ENCODE data around the gene HSD17B2.
"Not testable (repeated sequence)": the region's sequence is repeated elsewhere in the genome, so short reads cannot be mapped to it uniquely, and the experiment has no call there.

The HSD17B2 gene

DNA sequence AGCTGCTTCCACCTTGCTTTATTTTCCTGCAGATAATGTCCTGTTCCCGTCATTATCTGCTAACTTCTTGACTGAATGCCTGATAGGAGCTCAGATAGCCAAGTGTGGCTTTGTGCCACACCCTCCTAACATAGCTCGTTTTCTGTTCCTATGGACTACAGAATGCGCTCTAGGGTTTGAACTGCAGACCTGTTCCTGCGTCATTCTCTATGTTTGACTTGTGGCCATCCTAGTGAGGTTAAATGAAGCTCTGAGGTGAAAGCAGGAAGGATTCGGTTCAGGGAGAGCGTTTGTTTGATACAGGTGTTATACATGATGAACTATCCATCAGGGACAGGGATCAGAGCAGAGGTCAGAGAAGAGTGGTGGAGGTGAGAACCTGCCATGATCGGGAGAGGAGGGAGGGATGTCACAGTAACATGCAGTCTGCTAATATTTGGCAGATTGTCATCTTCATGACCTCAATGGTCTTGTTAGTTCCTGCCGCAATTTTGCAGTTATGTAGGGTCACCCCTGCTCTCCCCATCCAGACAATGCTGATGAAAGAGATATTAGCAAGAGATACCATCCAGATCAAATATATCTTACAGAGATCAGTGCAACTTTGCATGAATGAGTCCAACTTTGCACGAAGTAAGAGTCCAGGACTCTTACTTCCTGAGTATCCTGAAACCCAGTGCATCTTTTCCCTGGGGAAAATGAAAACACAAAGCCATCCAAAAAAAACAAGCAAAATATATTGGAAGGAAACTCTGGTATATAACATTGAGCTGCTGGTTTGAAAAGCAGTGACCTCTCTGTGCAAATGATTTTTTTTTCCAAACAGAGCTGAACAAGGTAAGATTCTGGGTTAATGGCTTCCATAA is 102.1 kb downstream of the HSD17B2 start:
- DNase-seq, result no peak

- no peak for DNase-seq
Measured at GRCh38 chr16:82137822-82138167, 102.7 kb downstream of the HSD17B2 start.

GRCh38 chr16:82138478-82139285 is 103.6 kb downstream of the HSD17B2 start:
- DNase-seq, result no peak

- DNase-seq, result not testable (repeated sequence)
Measured at GRCh38 chr16:82139286-82139571, 104.2 kb downstream of the HSD17B2 start.

- no peak for DNase-seq
Measured at GRCh38 chr16:82146556-82146955, 111.5 kb downstream of the HSD17B2 start.

GRCh38 chr16:82146957-82147356 is 111.9 kb downstream of the HSD17B2 start:
- DNase-seq, result no peak

- DNase-seq, result no peak
Measured at GRCh38 chr16:82147546-82147945, 112.5 kb downstream of the HSD17B2 start.
